GM20000 (cell line): ENCODE measurements around the gene NTN4.
"Not testable (repeated sequence)": the region's sequence is repeated elsewhere in the genome, so short reads cannot be mapped to it uniquely, and the experiment has no call there.

Experiments used
- DNase-seq: peaks from one replicate; pipeline ENCODE4 v3.0.0; 2012; ENCODE audit warnings: low spot score
- TF ChIP-seq, protein P1 (sequence below): IDR thresholded peaks from 2 replicates; pipeline ENCODE4 v1.5.1; 2012; ENCODE audit warnings: mild to moderate bottlenecking, control low read depth; ENCODE audit errors: extremely low read depth, missing control alignments

NTN4 gene

DNA sequence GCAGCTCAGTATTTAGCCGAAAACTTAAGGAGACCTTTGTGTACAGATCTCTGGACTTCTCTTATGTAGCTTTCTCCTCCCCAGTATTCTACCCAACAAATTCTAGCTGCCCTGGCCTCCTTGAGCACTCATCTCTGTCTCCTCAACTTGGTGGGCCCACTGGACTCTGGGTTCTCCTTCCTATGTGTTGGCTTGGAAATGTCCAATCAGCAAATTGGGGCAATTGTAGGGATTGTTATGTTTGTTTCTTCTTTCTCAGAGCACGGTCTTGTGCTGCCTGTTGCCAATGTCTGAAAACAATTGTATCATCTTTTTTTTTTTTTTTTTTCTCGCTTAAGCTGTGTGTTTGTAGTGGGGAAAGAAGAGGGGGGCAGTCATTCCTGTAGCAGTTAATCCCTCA, 30.2 kb downstream of the NTN4 start:
- TF ChIP-seq, protein P1, sequence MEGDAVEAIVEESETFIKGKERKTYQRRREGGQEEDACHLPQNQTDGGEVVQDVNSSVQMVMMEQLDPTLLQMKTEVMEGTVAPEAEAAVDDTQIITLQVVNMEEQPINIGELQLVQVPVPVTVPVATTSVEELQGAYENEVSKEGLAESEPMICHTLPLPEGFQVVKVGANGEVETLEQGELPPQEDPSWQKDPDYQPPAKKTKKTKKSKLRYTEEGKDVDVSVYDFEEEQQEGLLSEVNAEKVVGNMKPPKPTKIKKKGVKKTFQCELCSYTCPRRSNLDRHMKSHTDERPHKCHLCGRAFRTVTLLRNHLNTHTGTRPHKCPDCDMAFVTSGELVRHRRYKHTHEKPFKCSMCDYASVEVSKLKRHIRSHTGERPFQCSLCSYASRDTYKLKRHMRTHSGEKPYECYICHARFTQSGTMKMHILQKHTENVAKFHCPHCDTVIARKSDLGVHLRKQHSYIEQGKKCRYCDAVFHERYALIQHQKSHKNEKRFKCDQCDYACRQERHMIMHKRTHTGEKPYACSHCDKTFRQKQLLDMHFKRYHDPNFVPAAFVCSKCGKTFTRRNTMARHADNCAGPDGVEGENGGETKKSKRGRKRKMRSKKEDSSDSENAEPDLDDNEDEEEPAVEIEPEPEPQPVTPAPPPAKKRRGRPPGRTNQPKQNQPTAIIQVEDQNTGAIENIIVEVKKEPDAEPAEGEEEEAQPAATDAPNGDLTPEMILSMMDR: no peak
- DNase-seq: no peak

DNA sequence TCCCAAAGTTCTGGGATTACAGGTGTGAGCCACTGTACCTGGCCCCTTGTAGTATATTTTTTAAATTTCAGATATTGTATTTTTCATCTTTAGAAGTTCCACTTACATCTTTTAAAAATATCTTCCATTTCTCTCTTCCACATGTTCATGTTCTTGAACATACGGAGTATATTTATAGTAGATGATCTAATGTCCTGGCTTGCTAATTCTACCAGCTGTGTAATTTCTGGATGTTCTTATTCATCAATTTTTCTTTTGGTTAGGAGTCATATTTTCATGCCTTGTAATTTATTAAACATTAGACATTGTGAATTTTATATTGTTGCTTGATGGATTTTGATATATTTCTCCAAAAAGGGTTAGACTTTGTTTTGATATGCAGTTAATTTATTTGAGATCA, 30.8 kb downstream of the NTN4 start:
- DNase-seq: no peak
- TF ChIP-seq, protein P1: no peak

DNA sequence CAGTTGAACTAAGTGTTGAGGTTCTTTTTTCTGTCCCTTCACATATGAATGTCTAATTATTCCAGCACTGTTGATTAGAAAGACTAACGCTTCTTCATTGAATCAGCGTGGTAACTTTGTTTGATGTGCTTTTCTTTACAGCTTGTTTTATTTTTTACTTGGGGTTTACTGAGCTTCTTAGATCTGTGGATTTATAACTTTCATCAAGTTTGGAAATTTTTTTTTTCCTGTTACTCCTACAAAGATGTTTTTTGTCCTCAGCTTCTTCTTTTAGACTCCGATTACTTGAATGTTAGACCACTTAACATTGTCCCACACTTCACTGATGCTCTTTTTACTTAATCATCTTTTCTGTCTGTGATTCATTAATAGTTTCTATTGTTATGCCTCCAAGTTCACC, 31.5 kb downstream of the NTN4 start:
- no peak for DNase-seq
- TF ChIP-seq, protein P1: no peak

DNA sequence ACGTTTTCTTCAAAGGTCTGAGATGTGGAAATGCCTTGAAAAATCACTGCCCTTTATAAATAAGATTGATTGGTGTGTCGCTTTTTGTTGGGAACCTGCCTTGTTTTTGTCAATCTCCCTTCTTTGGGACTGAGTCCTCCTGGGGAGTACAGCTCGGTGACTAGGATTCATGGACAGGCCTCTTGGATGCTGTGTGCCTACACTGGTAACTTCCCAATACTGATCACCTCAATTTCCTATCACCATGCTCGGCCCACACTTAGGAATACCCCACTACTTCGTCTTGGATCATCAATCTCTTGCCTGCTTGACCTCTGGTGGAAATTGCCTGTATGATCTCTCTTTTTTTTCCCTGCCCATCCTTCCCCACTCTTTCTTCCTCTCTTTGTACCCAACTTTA, 34.2 kb downstream of the NTN4 start:
- TF ChIP-seq, protein P1: no peak

DNA sequence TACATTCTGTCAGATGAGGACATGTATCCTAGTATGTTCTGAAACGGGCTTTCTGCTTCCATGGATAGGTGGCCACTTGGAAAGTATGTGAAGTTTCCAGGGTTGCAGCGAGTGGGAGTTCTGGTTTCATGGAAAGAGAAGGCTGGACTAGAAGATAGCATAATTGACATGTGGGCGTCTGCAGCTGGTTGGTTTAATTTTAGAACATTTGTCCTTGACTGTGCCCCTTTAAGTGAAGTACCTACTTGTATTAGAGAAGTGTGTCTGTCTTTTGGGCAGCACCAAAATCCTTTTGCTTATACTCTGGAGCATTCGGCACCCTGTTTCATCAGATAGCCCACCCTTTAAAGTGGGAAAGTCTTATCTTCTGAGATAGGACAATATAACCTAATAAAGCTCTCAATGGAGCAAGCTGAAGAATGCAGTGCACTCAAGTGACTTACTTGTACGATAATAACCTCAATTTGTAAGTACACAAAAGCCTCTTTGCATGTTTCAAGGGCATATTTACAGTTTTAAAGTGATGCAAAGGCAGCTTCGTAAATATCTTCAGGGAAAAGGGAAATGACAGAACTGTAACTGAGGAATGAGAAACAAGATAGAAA, 35.2 kb downstream of the NTN4 start:
- TF ChIP-seq, protein P1: no peak
- DNase-seq: no peak

More for the DNA sequence above, 34.2 kb downstream of the NTN4 start:
- DNase-seq: no peak

DNA sequence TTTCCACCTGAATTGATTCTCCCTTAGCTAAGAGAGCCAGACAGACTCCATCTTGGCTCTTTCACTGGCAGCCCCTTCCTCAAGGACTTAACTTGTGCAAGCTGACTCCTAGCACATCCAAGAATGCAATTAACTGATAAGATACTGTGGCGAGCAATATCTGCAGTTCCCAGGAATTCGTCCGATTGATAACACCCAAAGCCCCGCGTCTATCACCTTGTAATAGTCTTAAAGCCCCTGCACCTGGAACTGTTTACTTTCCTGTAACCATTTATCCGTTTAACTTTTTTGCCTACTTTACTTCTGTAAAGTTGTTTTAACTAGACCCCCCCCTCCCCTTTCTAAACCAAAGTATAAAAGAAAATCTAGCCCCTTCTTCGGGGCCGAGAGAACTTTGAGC, 44.5 kb downstream of the NTN4 start:
- DNase-seq: not testable (repeated sequence)

DNA sequence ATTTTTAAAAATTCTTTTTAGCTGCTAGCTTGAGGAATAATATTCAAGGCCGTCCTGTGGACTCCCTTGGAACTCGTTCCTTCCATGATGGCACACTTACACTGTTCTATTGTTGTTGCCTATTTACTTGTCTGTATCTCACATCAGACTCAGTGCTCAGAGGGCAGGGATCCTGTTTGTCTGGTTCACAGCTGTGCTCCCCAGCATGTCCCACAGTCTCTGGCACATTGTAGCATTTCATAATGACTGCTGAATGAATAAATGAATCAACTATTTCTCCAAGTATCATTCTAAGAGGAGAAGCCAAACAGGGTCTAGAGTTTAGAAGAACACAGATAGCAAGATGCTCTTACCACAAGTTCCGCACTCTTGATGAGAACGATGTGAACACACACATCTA, 48.0 kb downstream of the NTN4 start:
- TF ChIP-seq, protein P1: no peak
- DNase-seq: no peak

DNA sequence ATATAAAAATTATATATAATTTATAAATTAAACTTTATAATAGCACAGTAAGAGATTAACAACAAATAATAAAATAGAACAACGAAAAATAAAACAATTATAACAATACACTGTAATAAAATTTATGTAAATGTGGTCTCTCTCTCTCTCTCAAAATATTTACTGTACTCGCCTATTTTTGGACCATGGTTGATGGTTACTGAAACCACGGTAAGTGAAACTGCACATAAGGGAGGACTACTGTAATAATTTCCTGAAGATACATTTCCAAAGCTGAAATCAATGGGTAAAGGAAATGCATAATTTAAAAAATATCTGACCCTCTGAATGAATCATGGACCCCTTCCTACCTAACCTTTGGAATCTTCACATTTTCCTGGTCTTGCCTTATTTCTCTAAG, 48.9 kb downstream of the NTN4 start:
- no peak for DNase-seq
- TF ChIP-seq, protein P1: no peak
